ENCODE results near the gene SPANXN4.

Gene SPANXN4
- long read RNA-seq = 0 reads

- Histone ChIP-seq H3K4me3 (replicated peaks; ENCODE audit: insufficient read depth, low read length) (no peak within 1 kb of the TSS), H3K27me3 (ENCODE audit: insufficient read depth, poor library complexity, severe bottlenecking) (no peaks in the 10 kb centered on the region), H3K27ac (replicated peaks) (no peak within 1 kb of the TSS)
- DNase-seq (ENCODE audit: low read depth in 1 of 2, low spot score in 1 of 2) = no peak
- TF ChIP-seq REST (IDR thresholded peaks at IDR 0.05; ENCODE audit: insufficient replicate concordance, low read depth) = no peak
- TF ChIP-seq CTCF (IDR thresholded peaks at IDR 0.05; ENCODE audit: insufficient read depth, low read length) = no peak
- TF ChIP-seq SPI1 (IDR thresholded peaks at IDR 0.05; ENCODE audit: borderline replicate concordance, low read depth) = no peak
- no peak for TF ChIP-seq POLR2AphosphoS5 (IDR thresholded peaks at IDR 0.05; ENCODE audit: low read depth)
- no peak for TF ChIP-seq GABPA (IDR thresholded peaks at IDR 0.05; ENCODE audit: low read depth)
These were observed at the start of gene SPANXN4 for GRCh38 chrX:143025628-143026027. SPANXN4 (plus strand) TSS chrX:143025928; CDS start chrX:143026015, 87 bp downstream.

DNA sequence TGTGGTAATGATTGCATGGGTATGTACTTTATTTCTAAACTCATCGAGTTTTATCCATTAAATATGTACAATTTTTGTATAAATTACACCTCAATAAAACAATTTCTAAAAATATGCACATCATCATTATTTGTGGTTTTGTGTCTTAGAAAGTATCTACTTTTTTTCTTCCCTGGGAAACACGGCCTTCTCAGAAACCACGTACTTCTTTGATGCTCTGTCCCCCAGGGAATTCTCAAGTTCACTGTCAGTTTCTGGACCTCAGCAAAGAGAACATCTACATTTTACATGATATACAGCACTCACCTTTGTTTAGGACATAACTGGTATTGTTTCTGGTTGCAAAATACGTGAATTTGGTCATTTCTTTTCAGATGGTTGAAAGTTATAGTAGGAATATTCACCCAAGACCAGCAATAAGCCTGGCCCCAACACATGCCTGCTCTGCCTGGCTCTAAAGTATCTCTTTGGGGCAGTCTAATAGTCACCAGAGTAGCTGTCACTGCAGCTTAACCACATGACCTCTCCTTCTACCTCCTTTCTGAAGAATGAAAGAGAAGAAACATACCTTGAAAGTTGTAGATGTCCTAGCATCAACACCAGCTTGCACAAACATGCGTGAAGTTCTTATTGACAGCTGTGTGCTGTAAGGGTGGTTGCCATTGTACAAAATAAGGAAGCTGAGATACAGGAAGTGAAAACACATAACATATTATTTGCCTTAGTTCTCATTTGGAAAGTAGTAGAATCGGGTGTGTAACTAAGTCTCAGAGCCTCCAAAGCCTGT, 48.4 kb upstream of the SPANXN4 start:
- DNase-seq (ENCODE audit: low read depth in 1 of 2, low spot score in 1 of 2) = peak in 1 of 2 experiments; percentile 16
- Histone ChIP-seq H3K27ac (replicated peaks) (no peak overlapping the region), H3K27me3 (ENCODE audit: insufficient read depth, poor library complexity, severe bottlenecking) (no peaks in the 10 kb centered on the region), H3K4me3 (replicated peaks; ENCODE audit: insufficient read depth, low read length) (no peak overlapping the region)
- TF ChIP-seq SPI1 (IDR thresholded peaks at IDR 0.05; ENCODE audit: borderline replicate concordance, low read depth) = peak; percentile 59; the same call in 1 of the 2 replicates
- TF ChIP-seq REST (IDR thresholded peaks at IDR 0.05; ENCODE audit: insufficient replicate concordance, low read depth) = no peak

- Histone ChIP-seq H3K27ac (replicated peaks) (no peak overlapping the region), H3K4me3 (replicated peaks; ENCODE audit: insufficient read depth, low read length) (no peak overlapping the region), H3K27me3 (ENCODE audit: insufficient read depth, poor library complexity, severe bottlenecking) (no peaks in the 10 kb centered on the region)
- no peak for DNase-seq (ENCODE audit: low read depth in 1 of 2, low spot score in 1 of 2)
- TF ChIP-seq POLR2AphosphoS5 (IDR thresholded peaks at IDR 0.05; ENCODE audit: low read depth) (no peak), SPI1 (IDR thresholded peaks at IDR 0.05; ENCODE audit: borderline replicate concordance, low read depth) (no peak), CTCF (IDR thresholded peaks at IDR 0.05; ENCODE audit: insufficient read depth, low read length) (no peak), GABPA (IDR thresholded peaks at IDR 0.05; ENCODE audit: low read depth) (no peak), REST (IDR thresholded peaks at IDR 0.05; ENCODE audit: insufficient replicate concordance, low read depth) (no peak)
These were observed 47.5 kb upstream of the SPANXN4 start for GRCh38 chrX:142978130-142978684.

Measured in HL-60 (cell line).